Head of caudate nucleus (tissue), 42 donors: ENCODE measurements around the gene TFCP2L1.
A peak's percentile ranks its signal among the peaks of the same experiment; 100 is the strongest.

Source experiments
- DNase-seq, 42 donors: peaks; one replicate each; pipeline versions ENCODE4 v3.0.0 to v3.0.0-alpha.2; 2020 to 2021; ENCODE audit warnings: mixed read lengths in 7 of 42
- intact Hi-C: fragments of 100-400 bp; cut with DNase I; formaldehyde crosslinking; loops from one replicate; pipeline ENCODE4 v1.15.0; 2022

TFCP2L1 gene

GRCh38 chr2:121191191-121192170, 93.5 kb downstream of the TFCP2L1 start:
- intact Hi-C loops = no loop called here
- peak in 2 of 42 donors; percentile 5 to 8 for DNase-seq

- DNase-seq = peak in 6 of 42 donors; percentile 4 to 26 (median 8)
- intact Hi-C loops = no loop called here
These were observed 95.2 kb downstream of the TFCP2L1 start for GRCh38 chr2:121189661-121190381.

GRCh38 chr2:121189011-121189410, 96.0 kb downstream of the TFCP2L1 start:
- peak in 5 of 42 donors; percentile 0 to 35 (median 13) for DNase-seq
- intact Hi-C loops = no loop called here

DNA sequence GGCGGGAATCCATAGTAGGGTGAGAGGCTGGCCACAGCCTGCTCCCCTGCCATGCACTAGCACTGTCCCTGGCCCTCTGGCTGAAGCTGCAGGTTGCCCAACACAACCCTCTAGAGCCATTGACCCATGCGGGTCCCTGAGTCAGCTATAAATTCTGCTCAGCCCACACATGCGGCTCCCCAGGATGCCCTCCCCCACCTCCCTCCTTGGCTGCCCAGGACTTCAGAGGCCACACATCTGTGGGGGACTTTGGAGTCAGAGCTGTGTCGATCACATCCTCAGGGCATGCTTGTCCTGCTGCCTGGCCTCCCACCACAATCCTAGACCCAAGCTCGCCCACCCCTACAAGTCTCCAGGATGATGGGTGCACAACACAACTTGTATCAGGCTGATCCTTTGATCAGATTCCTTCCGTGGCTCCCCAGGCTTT, 97.0 kb downstream of the TFCP2L1 start:
- intact Hi-C loops = no loop called here
- DNase-seq = peak in 5 of 42 donors; percentile 3 to 29 (median 13)

DNA sequence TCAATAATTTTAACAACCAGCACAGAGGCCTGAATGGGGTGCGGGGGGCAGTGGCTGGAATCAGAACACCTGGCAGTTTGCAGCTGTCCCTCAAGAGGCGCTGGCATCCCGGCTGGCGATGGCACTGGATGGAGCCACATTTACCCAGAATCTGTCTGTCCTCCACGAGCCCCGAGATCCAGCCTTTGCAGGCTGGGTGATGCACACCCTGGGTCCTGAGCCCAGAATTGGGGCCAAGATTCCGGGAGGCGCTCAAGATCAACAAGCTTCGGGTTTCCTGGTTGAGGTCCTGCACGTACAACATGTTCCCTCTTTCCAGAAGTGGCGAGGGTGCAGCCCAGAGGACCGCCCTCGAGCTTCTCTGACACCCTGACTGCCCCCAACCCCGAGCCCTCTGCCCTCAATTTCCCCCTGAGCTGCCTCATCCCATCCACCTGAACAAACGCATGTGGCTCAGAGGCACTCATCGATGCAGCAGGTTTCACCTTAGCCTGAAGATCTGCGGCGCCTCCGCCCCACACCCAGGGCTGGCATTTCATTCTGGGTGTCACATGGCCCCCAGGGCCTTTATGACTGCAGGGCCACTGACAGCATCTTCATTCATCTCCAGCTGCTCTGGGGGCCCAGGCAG, 97.5 kb downstream of the TFCP2L1 start:
- intact Hi-C loops = no loop called here
- peak in 7 of 42 donors; percentile 4 to 39 (median 23) for DNase-seq

GRCh38 chr2:121186261-121186660, 98.7 kb downstream of the TFCP2L1 start:
- DNase-seq = peak in 3 of 42 donors; percentile 15 to 33 (median 29)
- intact Hi-C loops = no loop called here

DNA sequence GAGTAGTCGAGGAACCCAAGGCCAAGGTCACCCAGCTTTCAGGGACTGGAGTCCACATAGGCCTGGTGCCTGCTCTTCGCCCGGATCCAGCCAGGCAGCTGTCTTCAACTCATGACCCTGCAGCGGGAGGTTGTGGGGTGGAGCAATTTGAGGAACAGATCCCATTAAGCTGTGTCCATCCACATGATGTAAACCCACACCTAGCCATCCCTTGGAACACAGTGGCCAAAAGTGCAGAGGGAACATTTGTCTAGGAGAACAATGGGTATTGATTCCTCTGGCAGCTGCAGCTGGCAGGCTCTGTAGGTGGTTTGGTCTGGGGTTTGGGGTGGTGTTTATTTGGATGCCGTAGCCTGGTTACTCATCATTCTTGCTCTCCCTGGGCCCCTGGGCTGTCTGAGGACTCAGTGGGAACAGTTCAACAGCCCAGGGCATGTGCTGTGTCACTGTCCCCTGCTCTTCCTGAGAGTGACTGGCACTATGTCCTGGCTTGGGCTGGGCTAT, 99.4 kb downstream of the TFCP2L1 start:
- intact Hi-C loops = no loop called here
- DNase-seq = peak in 14 of 42 donors; percentile 19 to 62 (median 40)

DNA sequence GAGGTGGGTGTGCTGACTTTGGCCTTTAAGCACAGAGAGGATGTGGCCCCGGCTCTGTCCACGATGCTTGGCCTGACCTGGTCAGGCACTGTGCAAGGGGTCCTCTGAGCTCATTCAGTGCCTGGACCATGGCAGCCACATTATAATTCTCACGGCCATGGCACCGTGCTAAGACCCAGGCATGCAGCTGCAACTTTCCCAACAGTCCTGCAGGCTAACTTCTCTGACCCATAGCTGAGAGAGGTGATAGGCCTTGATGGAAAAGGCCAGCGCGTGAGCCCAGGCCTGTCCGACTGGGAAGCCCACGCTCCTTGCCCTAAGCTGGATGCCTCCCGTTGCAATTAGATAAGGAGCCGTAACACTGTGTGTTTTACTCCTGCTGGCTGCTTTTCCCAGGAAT, 99.9 kb downstream of the TFCP2L1 start:
- intact Hi-C loops = no loop called here
- DNase-seq = peak in 4 of 42 donors; percentile 15 to 33 (median 21)

DNA sequence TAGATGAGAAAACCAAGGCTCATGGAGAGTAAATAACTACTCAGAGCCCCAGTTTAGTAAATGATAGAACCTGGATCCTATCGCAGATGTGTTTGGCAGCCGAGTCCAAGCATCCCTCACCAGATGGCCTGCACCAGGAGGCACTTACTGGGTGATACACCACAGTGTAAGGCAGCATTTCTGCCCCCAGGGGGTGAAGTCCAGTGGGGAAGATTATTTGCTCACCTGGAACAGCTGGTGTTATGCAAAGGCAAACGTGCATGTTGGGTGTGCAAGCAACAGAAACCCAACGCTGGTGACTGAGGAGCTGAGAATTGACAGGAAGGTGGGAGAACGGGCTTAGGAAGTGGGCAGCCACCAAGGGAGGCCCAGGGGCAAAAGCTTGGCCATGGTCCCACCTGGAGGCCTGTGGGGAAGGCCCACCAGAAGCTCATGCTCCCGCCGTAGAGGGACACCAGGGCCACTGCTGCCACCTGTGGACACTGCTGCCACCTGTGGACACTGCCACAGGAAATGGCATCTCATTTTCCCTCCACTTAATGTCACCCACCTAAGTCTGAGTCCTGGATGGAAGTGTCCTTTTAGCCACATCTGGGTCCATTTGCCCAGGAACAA, 100.6 kb downstream of the TFCP2L1 start:
- intact Hi-C loops = no loop called here
- peak in 4 of 42 donors; percentile 20 to 36 (median 28) for DNase-seq

DNA sequence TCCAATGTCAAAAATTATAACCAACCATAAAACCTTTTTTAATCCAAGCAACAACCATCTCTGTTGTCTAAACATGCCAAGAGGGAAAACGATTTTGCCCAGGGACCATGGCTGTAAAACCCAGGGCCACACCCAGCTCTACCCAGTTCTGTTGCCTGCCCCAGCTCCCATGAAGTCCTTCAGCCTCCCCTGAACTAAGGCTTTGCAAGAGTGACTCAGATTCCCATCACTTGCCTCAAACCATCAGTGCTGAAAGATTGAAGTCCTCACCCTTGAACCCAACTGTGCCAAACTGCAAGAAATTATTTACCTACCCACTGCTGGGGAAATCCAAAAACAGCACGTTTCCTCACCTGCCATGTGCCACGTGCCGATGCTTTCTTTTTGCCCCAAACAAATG, 102.5 kb downstream of the TFCP2L1 start:
- intact Hi-C loops = no loop called here
- peak in 1 of 42 donors; percentile 16 for DNase-seq

DNA sequence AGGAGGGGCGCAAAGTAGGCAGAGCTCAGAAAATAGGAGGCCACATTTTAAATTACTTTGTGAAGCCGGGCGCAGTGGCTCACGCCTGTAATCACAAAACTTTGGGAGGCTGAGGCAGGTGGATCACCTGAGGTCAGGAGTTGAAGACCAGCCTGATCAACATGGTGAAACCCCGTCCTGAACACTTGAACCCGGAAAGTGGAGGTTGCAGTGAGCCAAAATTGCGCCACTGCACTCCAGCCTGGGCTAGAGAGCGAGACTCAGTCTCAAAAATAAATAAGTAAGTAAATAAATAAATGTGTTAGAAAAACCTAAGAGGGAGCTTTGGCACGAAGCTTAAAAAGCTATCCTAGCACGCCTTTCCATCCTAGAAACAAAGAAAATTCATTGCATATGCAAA, 105.5 kb downstream of the TFCP2L1 start:
- peak in 1 of 42 donors; percentile 31 for DNase-seq
- intact Hi-C loops = no loop called here

DNA sequence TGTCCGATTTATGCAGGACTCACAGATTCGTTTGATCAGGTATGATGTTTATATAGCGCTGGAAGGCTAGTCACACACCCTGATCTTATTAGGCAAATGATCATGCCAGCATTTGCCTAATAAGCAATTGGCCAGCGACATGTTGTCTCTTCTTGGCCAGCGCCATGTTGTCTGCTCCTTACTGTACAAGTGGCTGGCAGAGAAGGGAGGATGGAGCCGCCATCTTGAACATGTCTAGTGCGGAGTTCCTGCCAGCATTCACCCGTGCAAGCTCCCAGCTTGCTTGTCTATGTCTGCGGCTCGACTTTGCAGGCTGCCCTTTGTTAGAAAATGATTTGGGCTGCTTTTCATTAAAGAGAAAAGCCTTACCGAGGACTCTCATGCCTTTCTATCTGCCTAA, 106.3 kb downstream of the TFCP2L1 start:
- intact Hi-C loops = no loop called here
- no peak for DNase-seq

DNA sequence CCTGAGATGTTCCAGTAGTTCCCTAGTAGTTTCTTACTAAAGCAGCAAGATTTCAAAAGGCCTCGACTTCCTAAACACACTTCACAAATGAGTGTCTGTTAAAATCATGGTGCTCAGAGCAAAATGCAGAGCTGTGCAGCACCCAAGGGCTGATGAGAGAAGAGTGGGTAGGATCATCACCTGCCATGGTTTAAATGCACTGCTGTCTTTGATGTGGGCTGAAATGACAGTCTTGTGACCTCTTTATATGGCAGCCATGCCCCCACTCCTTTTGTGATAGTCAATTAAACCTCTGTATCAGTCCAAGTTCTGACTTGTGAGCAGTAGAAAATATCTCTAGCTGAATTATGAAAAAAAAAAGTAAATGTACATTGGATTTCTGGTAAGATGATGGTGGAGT, 107.1 kb downstream of the TFCP2L1 start:
- DNase-seq = peak in 22 of 42 donors; percentile 14 to 76 (median 42)

GRCh38 chr2:121175326-121175725, 109.7 kb downstream of the TFCP2L1 start:
- DNase-seq = peak in 3 of 42 donors; percentile 27 to 34 (median 27)
- intact Hi-C loops = no loop called here

More for the DNA sequence above, 107.1 kb downstream of the TFCP2L1 start:
- intact Hi-C loops = no loop called here

DNA sequence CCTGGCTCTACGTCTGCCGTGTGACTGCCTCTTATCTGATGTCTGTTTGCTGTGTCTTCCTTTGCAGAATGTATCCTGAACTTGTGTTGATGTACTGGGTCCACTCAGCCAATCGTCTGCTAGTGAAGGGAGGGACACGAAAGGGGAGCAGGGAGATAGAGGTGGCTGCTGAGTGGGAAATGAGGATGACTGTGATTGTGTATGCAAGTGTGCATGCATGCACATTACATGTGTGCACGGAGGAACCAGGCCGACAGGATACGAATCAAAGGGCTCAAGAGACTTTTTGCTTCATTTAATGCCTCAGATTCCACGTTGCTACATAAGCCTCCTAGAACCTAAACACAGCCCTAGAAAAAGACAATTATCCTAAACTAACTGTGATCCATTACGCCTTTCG, 111.2 kb downstream of the TFCP2L1 start:
- intact Hi-C loops = no loop called here
- no peak for DNase-seq

GRCh38 chr2:121173112-121173511, 111.9 kb downstream of the TFCP2L1 start:
- intact Hi-C loops = no loop called here
- no peak for DNase-seq

- intact Hi-C loops = no loop called here
- no peak for DNase-seq
These were observed 112.5 kb downstream of the TFCP2L1 start for GRCh38 chr2:121172456-121172855.

GRCh38 chr2:121171625-121172119, 113.3 kb downstream of the TFCP2L1 start:
- intact Hi-C loops = no loop called here
- no peak for DNase-seq

DNA sequence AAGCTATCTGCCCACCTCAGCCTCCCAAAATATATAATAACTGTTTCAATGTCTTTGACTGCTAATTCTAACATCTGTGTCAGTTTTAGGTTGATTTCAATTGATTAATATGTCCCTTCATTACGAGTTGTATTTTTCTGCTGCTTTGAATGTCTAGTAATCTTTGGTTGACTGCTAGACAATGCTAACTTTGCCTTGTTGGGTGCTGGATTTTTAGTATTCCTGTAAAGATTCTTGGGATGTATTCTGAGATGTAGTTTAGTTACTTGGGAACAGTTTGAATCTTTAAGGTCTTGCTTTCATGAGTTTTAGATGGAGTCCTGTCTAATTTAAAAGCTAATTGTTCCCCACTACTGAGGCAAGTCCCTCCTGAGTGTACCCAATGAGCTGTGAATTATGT, 114.4 kb downstream of the TFCP2L1 start:
- no peak for DNase-seq
- intact Hi-C loops = no loop called here
